Immature natural killer cell (primary cell): ENCODE results near the gene PRKG1. TPM values are rescaled to one million over a fixed set of nuclear protein-coding genes. Genes with fewer than 3 reads are reported as not detected.
"Not testable (repeated sequence)": the region's sequence is repeated elsewhere in the genome, so short reads cannot be mapped to it uniquely, and the experiment has no call there.

Experiments used
- DNase-seq, 3 donors: peaks; one replicate each; pipeline ENCODE4 v3.0.0; 2022; ENCODE audit warnings: mixed read lengths in 1 of 3
- H3K27ac Mint-ChIP-seq, 6 donors: one replicate each; pipeline ENCODE4 v1.8.0; 2020; ENCODE audit warnings: mixed read lengths in 6 of 6, mild to moderate bottlenecking in 5 of 6, inconsistent platforms in 4 of 6, moderate library complexity in 3 of 6
- H3K27me3 Mint-ChIP-seq, 3 donors: one replicate each; pipeline ENCODE4 v1.8.0; 2020 to 2021; ENCODE audit warnings: low read depth in 3 of 3, mild to moderate bottlenecking in 3 of 3, mixed read lengths in 3 of 3, moderate library complexity in 3 of 3, inconsistent platforms in 1 of 3
- H3K36me3 Mint-ChIP-seq, 3 donors: one replicate each; pipeline ENCODE4 v1.8.0; 2020; ENCODE audit warnings: mixed read lengths in 3 of 3, inconsistent platforms in 2 of 3, mild to moderate bottlenecking in 2 of 3
- H3K4me1 Mint-ChIP-seq, 2 donors: one replicate each; pipeline ENCODE4 v1.8.0; 2020; ENCODE audit warnings: inconsistent platforms in 2 of 2, mild to moderate bottlenecking in 2 of 2, mixed read lengths in 2 of 2, moderate library complexity in 1 of 2
- H3K4me3 Mint-ChIP-seq, 5 donors: one replicate each; pipeline ENCODE4 v1.8.0; 2020; ENCODE audit warnings: mild to moderate bottlenecking in 5 of 5, mixed read lengths in 5 of 5, inconsistent platforms in 3 of 5, moderate library complexity in 3 of 5
- H3K9me3 Mint-ChIP-seq, 6 donors: one replicate each; pipeline ENCODE4 v1.8.0; 2020; ENCODE audit warnings: mild to moderate bottlenecking in 6 of 6, mixed read lengths in 6 of 6, inconsistent platforms in 4 of 6, moderate library complexity in 3 of 6
- polyA plus RNA-seq, 3 donors: library from polyadenylated mRNA; unstranded; fragments of 300-500 nt; fragmentation: Illumina TruSeq; gene quantifications; one replicate each; pipeline ENCODE4 v1.2.3, GENCODE V29; 2021

The PRKG1 gene
- polyA plus RNA-seq, 3 donors from 2014 or later: 0.46 TPM; not detected in 2

DNA sequence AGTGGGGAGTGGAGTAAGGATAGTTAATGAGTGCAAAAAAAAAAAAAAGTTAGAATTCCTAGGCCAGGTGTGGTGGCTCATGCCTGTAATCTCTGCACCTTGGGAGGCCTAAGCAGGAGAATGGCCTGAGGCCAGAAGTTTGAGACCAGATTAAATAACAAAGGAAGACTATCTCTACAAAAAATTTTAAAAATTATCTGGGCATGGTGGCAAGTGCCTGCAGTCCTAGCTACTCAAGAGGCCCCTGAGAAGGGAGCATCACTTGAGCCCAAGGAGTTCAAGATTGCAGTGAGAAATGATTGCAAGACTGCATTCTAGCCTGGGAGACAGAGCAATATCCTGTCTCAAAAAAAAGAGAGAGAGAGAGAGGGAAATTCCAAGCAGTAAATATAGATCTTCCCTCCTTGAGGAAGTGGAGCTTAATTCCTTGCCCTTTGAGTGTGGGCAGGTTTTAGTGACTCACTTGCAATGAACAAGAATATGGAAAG lies 644.6 kb downstream of the PRKG1 start:
- Mint-ChIP-seq H3K36me3 (no peaks in the 10 kb centered on the region), H3K4me1 (no peaks in the 10 kb centered on the region), H3K27ac (no peak overlapping the region), H3K9me3 (peaks cover 0 to 2% (median 0%) of the 10 kb centered on the region in 6 donors), H3K27me3 (peaks cover 4 to 17% (median 4%) of the 10 kb centered on the region in 3 donors), H3K4me3 (no peak overlapping the region)
- no peak for DNase-seq

GRCh38 chr10:51724038-51724437 lies 649.8 kb downstream of the PRKG1 start:
- Mint-ChIP-seq H3K27ac (no peak overlapping the region), H3K27me3 (peaks cover 4 to 6% (median 5%) of the 10 kb centered on the region in 3 donors), H3K9me3 (peaks cover 0 to 2% (median 0%) of the 10 kb centered on the region in 6 donors), H3K36me3 (no peaks in the 10 kb centered on the region), H3K4me1 (no peaks in the 10 kb centered on the region), H3K4me3 (no peak overlapping the region)
- DNase-seq: no peak

DNA sequence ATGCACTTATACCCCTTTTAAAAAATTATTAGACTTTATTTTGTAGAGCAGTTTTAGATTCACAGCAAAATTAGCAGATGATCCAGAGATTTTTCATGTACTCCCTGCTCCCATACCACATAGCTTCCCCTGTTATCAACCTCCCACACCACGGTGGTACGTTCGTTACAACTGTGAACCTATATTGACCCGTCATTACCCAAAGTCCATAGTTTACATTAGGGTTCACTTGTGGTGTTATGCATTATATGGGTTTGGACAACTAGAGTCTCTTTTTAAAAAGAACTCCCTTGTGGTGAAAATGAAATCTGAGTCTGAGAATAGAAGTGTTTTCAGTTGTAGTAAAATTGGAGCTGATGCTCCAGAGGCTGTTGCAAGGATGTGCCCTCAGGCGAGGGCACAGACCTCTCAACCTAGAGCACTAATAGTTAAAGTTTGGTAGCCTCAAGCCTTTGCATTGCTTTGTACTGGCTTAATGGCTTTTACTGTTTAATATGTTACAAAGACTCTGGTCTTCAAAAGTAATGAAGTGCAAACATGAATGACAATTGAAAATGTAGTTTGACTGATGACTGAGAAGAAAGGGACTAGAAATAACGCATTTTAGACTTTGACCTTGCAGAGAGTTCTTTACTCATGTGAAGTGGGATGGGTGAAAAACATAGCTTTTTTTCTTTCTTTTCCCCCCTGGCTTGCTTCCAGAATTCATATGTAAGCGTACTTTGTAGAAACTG lies 655.7 kb downstream of the PRKG1 start:
- H3K27ac Mint-ChIP-seq: no peak overlapping the region
- no peaks in the 10 kb centered on the region for H3K9me3 Mint-ChIP-seq
- no peaks in the 10 kb centered on the region for H3K4me1 Mint-ChIP-seq
- no peak for DNase-seq
- H3K27me3 Mint-ChIP-seq: peaks cover 0 to 6% (median 5%) of the 10 kb centered on the region in 3 donors
- no peak overlapping the region for H3K4me3 Mint-ChIP-seq
- H3K36me3 Mint-ChIP-seq: no peaks in the 10 kb centered on the region

- Mint-ChIP-seq H3K9me3 (no peaks in the 10 kb centered on the region), H3K4me1 (no peaks in the 10 kb centered on the region), H3K36me3 (no peaks in the 10 kb centered on the region), H3K4me3 (no peak overlapping the region), H3K27me3 (peaks cover 0 to 6% (median 2%) of the 10 kb centered on the region in 3 donors), H3K27ac (no peak overlapping the region)
- no peak for DNase-seq
Observed at GRCh38 chr10:51733057-51733456, 658.8 kb downstream of the PRKG1 start.

DNA sequence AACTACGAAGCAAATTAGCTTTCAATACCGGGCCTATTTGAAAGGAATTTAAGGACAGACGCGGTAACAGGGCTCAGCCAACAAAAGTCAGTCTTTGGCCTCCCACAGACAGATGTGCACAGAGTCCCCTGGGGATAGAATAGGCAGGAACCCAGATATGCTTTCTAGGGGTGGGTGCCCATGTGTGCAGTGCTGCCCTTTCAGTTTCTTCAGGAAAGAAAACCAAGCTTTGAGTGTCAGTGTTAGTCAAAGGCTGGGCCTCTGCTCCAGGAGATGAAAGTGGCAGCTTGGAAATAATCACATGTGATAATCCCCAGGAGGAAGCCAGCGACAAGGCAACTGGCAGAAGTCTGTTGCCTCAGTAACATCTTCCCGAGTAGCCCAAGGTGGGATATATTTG lies 668.9 kb downstream of the PRKG1 start:
- Mint-ChIP-seq H3K4me1 (no peaks in the 10 kb centered on the region), H3K9me3 (peaks cover 0 to 1% (median 0%) of the 10 kb centered on the region in 6 donors), H3K4me3 (no peak overlapping the region), H3K27me3 (peaks cover 0 to 5% (median 3%) of the 10 kb centered on the region in 3 donors), H3K27ac (no peak overlapping the region), H3K36me3 (no peaks in the 10 kb centered on the region)
- DNase-seq: no peak

DNA sequence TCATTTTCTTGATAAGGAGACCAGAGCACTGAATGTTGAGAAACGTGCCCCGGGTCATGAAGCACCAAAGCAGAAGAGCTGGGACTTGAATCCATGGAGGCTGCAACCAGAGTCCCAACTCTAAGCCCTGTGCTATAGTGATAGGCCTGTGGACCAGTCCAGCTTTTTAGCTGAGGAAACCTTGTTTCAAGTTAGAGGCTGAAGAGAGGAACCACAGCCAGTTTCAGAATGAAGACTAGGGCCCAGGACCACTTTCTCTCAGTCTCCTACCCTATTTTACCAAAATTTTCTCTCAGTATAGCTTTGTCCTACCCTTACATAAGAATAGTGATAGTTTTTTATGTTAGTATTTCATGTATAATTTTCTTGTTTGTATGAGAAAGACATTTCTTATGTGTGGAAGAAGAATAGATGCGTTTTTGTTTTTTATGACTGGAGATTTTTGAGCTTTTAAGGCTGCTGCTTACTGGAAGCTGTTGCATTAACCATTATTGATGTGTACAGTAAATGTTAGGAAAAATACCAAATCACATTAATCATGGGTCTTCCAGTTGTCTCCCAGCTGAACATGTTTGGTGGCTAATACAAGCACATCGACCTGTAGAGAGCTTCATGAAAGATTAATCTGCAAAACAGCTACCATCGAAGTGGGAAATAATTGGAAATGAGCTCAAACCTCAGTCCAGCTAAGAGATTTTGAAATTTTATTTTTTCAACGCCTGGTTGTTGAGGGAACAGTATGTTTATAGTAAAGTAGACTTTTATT lies 670.1 kb downstream of the PRKG1 start:
- Mint-ChIP-seq H3K27ac (no peak overlapping the region), H3K9me3 (no peaks in the 10 kb centered on the region), H3K4me3 (no peak overlapping the region), H3K36me3 (no peaks in the 10 kb centered on the region), H3K27me3 (peaks cover 0 to 3% (median 0%) of the 10 kb centered on the region in 3 donors), H3K4me1 (no peaks in the 10 kb centered on the region)
- DNase-seq: no peak

DNA sequence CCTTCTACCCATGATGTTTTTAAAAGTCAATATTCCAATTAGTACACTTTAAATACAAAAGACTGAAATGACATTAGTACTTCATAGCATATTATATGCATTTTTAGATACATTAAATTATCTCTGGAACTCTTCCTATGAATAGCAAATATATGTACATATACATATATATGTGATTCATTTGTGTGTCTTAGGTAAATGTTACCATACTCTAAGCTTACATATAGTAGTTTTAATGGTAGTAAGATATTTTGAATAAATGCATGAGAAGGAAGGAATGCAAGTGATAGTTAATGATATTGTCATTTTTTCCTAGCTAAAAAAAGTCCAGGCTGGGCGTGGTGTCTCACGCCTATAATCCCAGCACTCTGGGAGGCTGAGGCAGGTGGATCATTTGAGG lies 671.1 kb downstream of the PRKG1 start:
- Mint-ChIP-seq H3K9me3 (no peaks in the 10 kb centered on the region), H3K4me3 (no peak overlapping the region), H3K36me3 (no peaks in the 10 kb centered on the region), H3K27ac (no peak overlapping the region), H3K27me3 (peaks cover 0 to 3% (median 0%) of the 10 kb centered on the region in 3 donors), H3K4me1 (no peaks in the 10 kb centered on the region)
- no peak for DNase-seq

- Mint-ChIP-seq H3K27ac (no peak overlapping the region), H3K36me3 (no peaks in the 10 kb centered on the region), H3K9me3 (no peaks in the 10 kb centered on the region), H3K27me3 (peaks cover 0 to 5% (median 0%) of the 10 kb centered on the region in 3 donors), H3K4me1 (no peaks in the 10 kb centered on the region), H3K4me3 (no peak overlapping the region)
- no peak for DNase-seq
Observed at GRCh38 chr10:51747216-51747615, 672.9 kb downstream of the PRKG1 start.

DNA sequence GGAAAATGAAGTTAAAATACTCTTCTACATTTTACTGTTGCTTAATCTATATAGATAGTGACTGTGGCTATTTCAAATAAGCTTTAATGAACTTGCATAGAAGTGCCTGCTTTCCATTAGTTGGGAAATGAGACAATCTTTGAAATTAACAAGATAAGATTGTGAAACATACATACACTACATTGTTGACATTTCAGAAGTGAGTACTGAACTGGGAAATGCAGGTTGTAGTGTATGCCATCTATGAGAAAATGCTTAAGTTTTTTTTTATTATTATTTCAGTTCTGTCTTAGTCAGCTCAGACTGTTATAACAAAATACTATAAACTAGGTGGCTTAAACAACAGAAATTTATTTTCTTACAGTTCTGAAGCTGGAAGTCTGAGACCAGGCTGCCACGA lies 674.7 kb downstream of the PRKG1 start:
- no peak for DNase-seq
- Mint-ChIP-seq H3K4me3 (no peak overlapping the region), H3K9me3 (no peaks in the 10 kb centered on the region), H3K4me1 (no peaks in the 10 kb centered on the region), H3K27ac (no peak overlapping the region), H3K27me3 (peaks cover 0 to 5% (median 0%) of the 10 kb centered on the region in 3 donors), H3K36me3 (no peaks in the 10 kb centered on the region)

DNA sequence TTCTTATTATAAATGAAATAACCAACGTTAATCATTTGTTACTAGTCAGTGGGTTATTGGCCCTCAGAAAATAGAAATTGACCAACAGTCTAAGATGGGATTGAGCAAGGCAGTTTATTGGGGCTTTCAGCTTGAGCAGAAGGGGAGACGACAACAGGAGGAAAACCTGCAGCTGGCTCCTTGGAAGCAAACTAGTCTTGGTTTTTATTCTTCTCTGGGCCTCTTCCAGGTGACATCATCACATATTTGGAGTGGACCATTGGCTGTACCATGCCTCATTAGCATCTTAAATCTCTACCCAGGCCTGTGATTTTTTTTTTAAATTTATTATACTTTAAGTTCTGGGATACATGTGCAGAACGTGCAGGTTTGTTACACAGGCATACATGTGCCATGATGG lies 684.1 kb downstream of the PRKG1 start:
- Mint-ChIP-seq H3K4me3 (no peak overlapping the region), H3K27me3 (peaks cover 0 to 4% (median 2%) of the 10 kb centered on the region in 3 donors), H3K27ac (no peak overlapping the region), H3K9me3 (no peaks in the 10 kb centered on the region), H3K36me3 (no peaks in the 10 kb centered on the region), H3K4me1 (no peaks in the 10 kb centered on the region)
- DNase-seq: no peak

GRCh38 chr10:51758838-51759237 lies 684.6 kb downstream of the PRKG1 start:
- H3K4me3 Mint-ChIP-seq, H3K27me3 Mint-ChIP-seq, H3K9me3 Mint-ChIP-seq, H3K27ac Mint-ChIP-seq, H3K36me3 Mint-ChIP-seq, H3K4me1 Mint-ChIP-seq, DNase-seq: not testable (repeated sequence)

- H3K4me1 Mint-ChIP-seq: no peaks in the 10 kb centered on the region
- no peaks in the 10 kb centered on the region for H3K9me3 Mint-ChIP-seq
- peaks cover 0 to 4% (median 0%) of the 10 kb centered on the region in 3 donors for H3K27me3 Mint-ChIP-seq
- H3K27ac Mint-ChIP-seq: no peak overlapping the region
- H3K4me3 Mint-ChIP-seq: no peak overlapping the region
- no peak for DNase-seq
- H3K36me3 Mint-ChIP-seq: no peaks in the 10 kb centered on the region
Observed at GRCh38 chr10:51759896-51760534, 685.7 kb downstream of the PRKG1 start.

DNA sequence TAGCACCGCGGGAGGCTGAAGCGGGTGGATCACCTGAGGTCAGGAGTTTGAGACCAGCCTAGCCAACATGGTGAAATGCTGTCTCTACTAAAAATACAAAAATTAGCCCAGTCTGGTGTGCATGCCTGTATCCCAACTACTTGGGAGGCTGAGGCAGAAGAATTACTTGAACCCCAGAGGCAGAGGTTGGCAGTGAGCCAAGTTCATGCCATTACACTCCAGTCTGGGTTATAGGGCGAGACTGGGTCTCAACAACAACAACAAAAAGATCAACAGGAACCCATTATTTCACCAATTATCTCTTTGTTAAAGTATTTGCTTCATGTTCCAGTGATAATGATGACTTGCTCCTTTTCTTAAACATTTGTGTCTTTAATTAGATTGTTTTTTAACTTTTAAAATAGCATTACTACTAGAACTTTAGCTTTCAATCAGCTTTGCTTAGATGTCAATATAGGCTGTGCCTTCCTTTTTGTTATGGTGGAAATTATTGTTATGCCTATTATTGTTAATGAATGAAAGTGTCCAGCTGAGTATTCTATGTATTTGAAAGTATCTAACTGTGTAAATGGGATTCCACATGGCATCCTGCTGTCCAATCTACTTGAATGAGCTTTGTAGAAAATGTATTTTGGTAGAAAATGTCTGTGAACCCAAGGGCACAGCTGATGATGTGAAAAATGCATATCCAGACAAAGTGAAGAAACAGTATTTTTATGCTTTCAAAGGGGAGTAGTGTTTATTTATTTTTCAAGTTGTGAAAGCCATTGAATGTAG lies 686.8 kb downstream of the PRKG1 start:
- no peak overlapping the region for H3K27ac Mint-ChIP-seq
- no peak for DNase-seq
- no peaks in the 10 kb centered on the region for H3K4me1 Mint-ChIP-seq
- no peaks in the 10 kb centered on the region for H3K9me3 Mint-ChIP-seq
- no peaks in the 10 kb centered on the region for H3K36me3 Mint-ChIP-seq
- no peak overlapping the region for H3K4me3 Mint-ChIP-seq
- peaks cover 0 to 4% (median 0%) of the 10 kb centered on the region in 3 donors for H3K27me3 Mint-ChIP-seq
